LNCaP clone FGC (cell line): ENCODE measurements around the gene UBA6.

Source experiments
- DNase-seq: peaks from one replicate; pipeline ENCODE4 v3.0.0-alpha.2; 2011; ENCODE audit warnings: low read depth
- H3K4me3 ChIP-seq: 2 replicates; pipeline ENCODE4 v1.5.1; 2011; ENCODE audit warnings: mild to moderate bottlenecking, low read depth, low read length, control low read depth
- CTCF ChIP-seq: IDR thresholded peaks from 2 replicates; pipeline ENCODE4 v1.5.1; 2012; ENCODE audit warnings: mild to moderate bottlenecking; ENCODE audit not compliant: control insufficient read depth, insufficient read depth; ENCODE audit errors: extremely low read depth

The UBA6 gene

GRCh38 chr4:67581913-67582312 is 119.0 kb downstream of the UBA6 start:
- no peak for TF ChIP-seq CTCF
- no peak for DNase-seq
- no peak overlapping the region for H3K4me3 ChIP-seq

GRCh38 chr4:67581208-67581857 is 119.6 kb downstream of the UBA6 start:
- no peak for DNase-seq
- TF ChIP-seq CTCF, result no peak
- H3K4me3 ChIP-seq, result no peak overlapping the region

DNA sequence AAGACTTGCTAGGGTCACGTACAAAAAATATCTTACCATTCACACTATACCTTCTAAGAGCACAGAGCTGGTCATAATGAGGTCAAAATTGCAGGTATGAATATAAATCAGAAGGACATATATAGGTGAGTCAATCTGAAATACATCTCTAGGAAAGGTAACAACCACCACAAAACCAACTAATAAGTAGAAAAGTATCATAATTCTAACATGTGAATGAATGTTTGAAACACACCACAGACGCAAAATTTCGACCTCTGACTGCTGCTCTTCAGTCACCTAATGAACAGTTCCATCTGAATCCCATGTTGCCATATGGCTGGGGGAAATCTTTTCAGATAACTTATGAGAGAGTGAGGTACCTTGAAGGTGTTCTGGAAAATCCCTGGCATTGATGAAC is 120.4 kb downstream of the UBA6 start:
- no peak overlapping the region for H3K4me3 ChIP-seq
- TF ChIP-seq CTCF, result no peak
- no peak for DNase-seq

DNA sequence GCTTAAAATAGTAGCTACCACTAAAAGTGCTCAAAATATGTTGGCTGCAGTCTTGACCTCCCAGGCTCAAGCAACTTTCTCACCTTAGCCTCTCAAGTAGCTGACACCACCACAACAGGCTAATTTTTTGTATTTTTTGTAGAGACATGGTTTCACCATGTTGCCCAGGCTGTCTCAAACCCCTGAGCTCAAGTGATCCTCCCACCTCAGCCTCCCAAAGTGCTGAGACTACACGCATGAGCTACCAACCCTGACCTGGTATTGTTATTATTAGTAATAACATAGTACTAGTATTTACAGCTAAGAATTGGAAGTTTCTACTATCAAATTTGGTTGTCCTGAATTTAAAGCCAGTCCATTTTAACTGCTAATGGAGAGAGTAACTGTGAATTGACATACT is 124.4 kb downstream of the UBA6 start:
- no peak overlapping the region for H3K4me3 ChIP-seq
- no peak for TF ChIP-seq CTCF
- DNase-seq, result no peak

DNA sequence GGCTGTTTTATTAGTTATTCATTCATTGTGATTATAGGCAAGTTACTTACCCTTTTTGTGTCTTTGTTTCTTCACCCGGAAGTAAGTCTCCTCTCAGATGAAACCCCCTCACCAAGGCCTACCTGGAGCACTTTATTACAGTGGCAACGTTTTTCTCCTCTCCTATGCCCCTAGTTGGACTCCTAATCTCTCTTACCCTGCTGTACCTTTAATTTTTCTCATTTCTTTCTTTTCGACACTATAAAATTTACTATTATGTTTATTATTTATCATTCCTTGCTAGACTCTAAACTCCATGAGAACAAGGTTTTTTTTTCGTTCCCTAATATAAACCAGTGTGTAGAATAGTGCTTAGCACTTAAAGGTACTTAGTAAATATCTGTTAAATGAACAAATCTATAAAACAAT is 124.9 kb downstream of the UBA6 start:
- no peak for DNase-seq
- H3K4me3 ChIP-seq, result no peak overlapping the region
- no peak for TF ChIP-seq CTCF

- TF ChIP-seq CTCF, result no peak
- no peak for DNase-seq
- no peak overlapping the region for H3K4me3 ChIP-seq
Measured at GRCh38 chr4:67575232-67576058, 125.5 kb downstream of the UBA6 start.

DNA sequence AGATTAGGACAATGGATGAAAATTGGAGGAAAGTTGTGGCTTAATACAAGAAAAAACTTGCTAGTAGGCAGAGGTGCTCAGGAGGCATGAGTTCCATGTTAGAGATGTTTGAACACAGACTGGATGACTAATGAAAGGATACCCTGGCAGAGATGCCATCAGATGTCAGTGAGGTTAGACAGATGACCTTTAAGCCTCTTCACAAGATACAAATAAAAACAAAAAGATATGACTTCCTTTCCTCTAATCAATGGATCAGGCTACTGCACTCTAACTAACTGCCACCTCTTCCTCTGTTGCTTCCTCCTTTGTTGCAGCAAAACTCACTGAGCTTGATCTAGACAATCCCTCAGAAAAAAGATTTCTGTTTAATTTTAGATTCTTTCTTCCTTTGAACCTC is 127.8 kb downstream of the UBA6 start:
- TF ChIP-seq CTCF, result no peak
- H3K4me3 ChIP-seq, result no peak overlapping the region
- no peak for DNase-seq
